Aorta (tissue), 5 donors: ENCODE data around the gene CSNK1G2. TPM values are rescaled to one million over a fixed set of nuclear protein-coding genes. Genes with fewer than 3 reads are reported as not detected.

Experiments
- ATAC-seq: fragments of 200-7000 bp; cut with Tn5 transposase; one replicate; pipeline ENCODE4 v1.9.1; 2022; ENCODE audit warnings: moderate library complexity; ENCODE audit not compliant: low FRiP score
- DNase-seq, 2 donors: peaks; one replicate each; pipeline ENCODE4 v3.0.0-alpha.2; 2020
- H3K27ac ChIP-seq, 2 donors: one replicate each; pipeline ENCODE4 v1.5.1; 2013; ENCODE audit warnings: low read length in 2 of 2, mild to moderate bottlenecking in 2 of 2, moderate library complexity in 2 of 2, control low read depth in 1 of 2, inconsistent platforms in 1 of 2, low read depth in 1 of 2
- H3K27me3 ChIP-seq, 2 donors: one replicate each; pipeline ENCODE4 v1.6.1; 2013; ENCODE audit warnings: control low read depth in 1 of 2, low read length in 1 of 2, mild to moderate bottlenecking in 1 of 2, moderate library complexity in 1 of 2; ENCODE audit not compliant: insufficient read depth in 2 of 2, control insufficient read depth in 1 of 2
- H3K36me3 ChIP-seq, 2 donors: one replicate each; pipeline ENCODE4 v1.6.1; 2013; ENCODE audit warnings: control low read depth in 1 of 2, low read length in 1 of 2, mild to moderate bottlenecking in 1 of 2; ENCODE audit not compliant: insufficient read depth in 2 of 2, control insufficient read depth in 1 of 2
- H3K4me1 ChIP-seq, 2 donors: one replicate each; pipeline ENCODE4 v1.6.1; 2013; ENCODE audit warnings: low read length in 2 of 2, control low read depth in 1 of 2, mild to moderate bottlenecking in 1 of 2, moderate library complexity in 1 of 2; ENCODE audit not compliant: insufficient read depth in 2 of 2, control insufficient read depth in 1 of 2
- H3K4me3 ChIP-seq, 2 donors: one replicate each; pipeline ENCODE4 v1.5.1; 2013; ENCODE audit warnings: low read length in 2 of 2, control low read depth in 1 of 2, mild to moderate bottlenecking in 1 of 2
- H3K9me3 ChIP-seq: one replicate; pipeline ENCODE4 v1.6.1; 2013; ENCODE audit warnings: mild to moderate bottlenecking, low read length; ENCODE audit not compliant: control insufficient read depth
- WGBS, 2 donors: extraction: QIAGEN DNeasy Blood & Tissue Kit; methylation state at CpG; one replicate each; pipeline ENCODE4 v1.1.7; 2013; 5-methylcytosine and 5-hydroxymethylcytosine counted together
- intact Hi-C, 2 donors: fragments of 100-400 bp; cut with DNase I; formaldehyde crosslinking; loops; one replicate each; pipeline versions ENCODE4 v1.14.2 to v1.15.0; 2022
- long read RNA-seq, 2 donors: library from polyadenylated mRNA; unstranded; transcript quantifications; one replicate each; pipeline ENCODE4 v2.0.0, GENCODE V29; 2020 to 2021
- polyA plus RNA-seq, 2 donors: library from polyadenylated mRNA; stranded (reverse); fragments of 200-250 nt; gene quantifications; one replicate each; pipeline ENCODE4 v1.2.3, GENCODE V29; 2013
- total RNA-seq, 2 donors: library from RNA; stranded (reverse); fragmentation: NEBNext Ultra II Directional; extraction: Animal tissue kit (Norgen Biotek cat#: 25700); gene quantifications; one replicate each; pipeline ENCODE4 v1.2.1, GENCODE V29; 2021
- donor health status: healthy with polysubstance abuse.
- donor health status: Bipolar disorder and iron deficiency.
- donor health status: DM: no; HTN: no; CAD: no.
- donor health status: DM: no; HTN: no; CAD: no.
- donor health status: DM: yes; HTN: yes; CAD: no.

Gene CSNK1G2
- total RNA-seq (10 to 100 TPM; 41.0 to 51.7 TPM), polyA plus RNA-seq (10 to 100 TPM; 51.1 to 59.8 TPM)
- long read RNA-seq, donor 1, partial matches to known transcripts: 23 of 30 reads
- long read RNA-seq, donor 1, other reads (novel, unspliced or antisense): 7 of 30 reads
- long read RNA-seq, donor 2, transcript CSNK1G2-201 (12 exons, 2,918 nt): major isoform, 12 of 33 reads
- long read RNA-seq, donor 2, partial matches to known transcripts: 15 of 33 reads
- long read RNA-seq, donor 2, other reads (novel, unspliced or antisense): 6 of 33 reads

DNA sequence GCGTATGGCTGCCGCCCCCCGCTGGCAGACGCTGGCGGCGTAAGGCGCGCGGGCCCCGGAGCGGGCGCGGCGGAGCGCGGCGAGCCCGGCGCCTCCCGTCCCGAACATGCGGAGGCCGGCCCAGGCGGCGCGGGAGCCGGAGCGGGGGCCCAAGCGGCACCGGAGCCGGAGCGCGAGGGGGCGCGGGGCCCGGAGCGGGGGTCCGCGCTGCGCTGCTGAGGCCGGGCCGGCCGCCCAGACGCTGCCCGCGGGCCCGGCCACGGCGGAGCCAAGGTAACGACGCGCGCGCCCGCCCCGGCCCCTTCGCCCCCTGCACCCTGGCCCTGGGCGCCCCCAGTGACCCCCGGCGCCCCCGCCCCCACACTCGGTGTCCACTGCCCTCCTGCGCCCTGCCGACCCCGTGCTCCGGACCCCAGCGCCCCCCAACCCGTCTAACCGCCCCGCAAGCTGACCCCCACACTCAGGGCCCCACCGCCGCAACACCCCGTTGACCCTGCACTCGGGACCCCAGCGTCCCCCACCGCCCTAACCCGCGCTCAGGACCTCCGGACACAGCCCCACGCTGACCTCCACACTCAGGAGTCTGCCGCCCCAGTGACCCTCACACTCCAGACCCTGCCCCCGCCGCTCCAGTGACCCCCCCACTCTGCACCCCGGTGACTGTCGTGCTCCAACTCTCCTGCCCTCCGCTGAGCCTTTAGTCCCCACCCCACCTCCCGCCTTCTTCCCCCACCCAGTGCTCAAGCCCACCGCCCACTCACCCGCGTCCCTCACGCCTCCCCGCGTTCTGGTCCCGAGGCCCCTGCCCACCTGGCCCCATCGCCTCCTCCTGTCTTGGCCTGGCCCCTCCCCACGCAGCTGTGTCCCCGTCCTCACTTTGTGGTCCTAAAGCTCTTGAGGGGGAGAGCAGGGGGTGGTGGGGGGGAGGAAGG lies at the start of gene CSNK1G2:
CSNK1G2 (plus strand) TSS at position 27 of the 932 bp plus-strand sequence. CDS start 28,601 bp downstream, outside the sequence.
- ATAC-seq (no peak), DNase-seq (no peak)
- Histone ChIP-seq H3K36me3 (no peaks in the 10 kb centered on the region), H3K27me3 (no peaks in the 10 kb centered on the region), H3K4me3 (peak within 1 kb of the TSS; percentile 52 to 75), H3K4me1 (no peaks in the 10 kb centered on the region), H3K9me3 (no peaks in the 10 kb centered on the region), H3K27ac (peak within 1 kb of the TSS; percentile 88 to 98)
- intact Hi-C loops: no loop called here
- WGBS, 2 donors: 1% methylated on average over 36 to 97 of the region's 97 CpGs

DNA sequence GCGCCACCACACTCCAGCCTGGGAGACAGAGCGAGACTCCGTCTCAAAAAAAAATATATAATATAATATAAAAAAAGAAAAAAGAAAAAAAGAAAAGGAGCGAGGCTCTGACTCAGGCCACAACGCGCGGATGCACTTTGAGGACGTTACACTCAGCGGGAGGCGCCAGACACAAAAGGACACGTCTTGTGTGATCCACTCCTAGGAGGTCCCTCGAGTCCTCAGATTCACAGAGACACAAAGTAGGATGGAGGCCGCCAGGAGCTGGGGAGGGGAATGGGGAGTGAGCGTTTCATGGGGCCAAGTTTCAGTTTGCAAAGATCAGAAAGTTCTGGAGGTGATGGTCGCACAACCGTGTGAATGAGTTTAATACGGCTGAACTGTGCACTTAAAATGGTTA lies 47.2 kb upstream of the CSNK1G2 start:
- Histone ChIP-seq H3K9me3 (no peaks in the 10 kb centered on the region), H3K4me3 (no peak overlapping the region), H3K27ac (no peak overlapping the region), H3K4me1 (no peaks in the 10 kb centered on the region), H3K36me3 (no peaks in the 10 kb centered on the region), H3K27me3 (no peaks in the 10 kb centered on the region)
- no peak for ATAC-seq
- DNase-seq: no peak
- 87% methylated on average over 17 of the region's 17 CpGs for WGBS, 2 donors
- intact Hi-C loops: no loop called here

DNA sequence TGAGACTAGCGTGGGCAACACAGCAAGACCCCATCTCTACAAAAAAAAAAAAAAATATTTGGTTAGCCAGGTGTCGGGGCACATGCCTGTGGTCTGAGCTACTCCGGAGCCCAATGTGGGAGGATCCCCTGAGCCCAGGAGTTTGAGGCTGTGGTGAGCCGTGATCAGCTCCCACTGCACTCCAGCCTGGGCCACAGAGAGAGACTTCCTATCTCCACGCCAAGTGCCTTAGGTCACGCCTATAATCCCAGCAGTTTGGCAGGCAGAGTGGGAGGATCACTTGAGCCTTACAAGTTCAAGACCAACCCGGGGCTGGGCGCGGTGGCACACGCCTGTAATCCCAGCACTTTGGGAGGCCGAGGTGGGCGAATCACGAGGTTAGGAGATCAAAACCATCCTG lies 44.5 kb upstream of the CSNK1G2 start:
- H3K27ac ChIP-seq: no peak overlapping the region
- no peaks in the 10 kb centered on the region for H3K9me3 ChIP-seq
- no peaks in the 10 kb centered on the region for H3K36me3 ChIP-seq
- no peak for DNase-seq
- no peaks in the 10 kb centered on the region for H3K27me3 ChIP-seq
- intact Hi-C loops: no loop called here
- ATAC-seq: no peak
- 88 to 89% methylated on average over 13 of the region's 13 CpGs for WGBS, 2 donors
- no peak overlapping the region for H3K4me3 ChIP-seq
- no peaks in the 10 kb centered on the region for H3K4me1 ChIP-seq

DNA sequence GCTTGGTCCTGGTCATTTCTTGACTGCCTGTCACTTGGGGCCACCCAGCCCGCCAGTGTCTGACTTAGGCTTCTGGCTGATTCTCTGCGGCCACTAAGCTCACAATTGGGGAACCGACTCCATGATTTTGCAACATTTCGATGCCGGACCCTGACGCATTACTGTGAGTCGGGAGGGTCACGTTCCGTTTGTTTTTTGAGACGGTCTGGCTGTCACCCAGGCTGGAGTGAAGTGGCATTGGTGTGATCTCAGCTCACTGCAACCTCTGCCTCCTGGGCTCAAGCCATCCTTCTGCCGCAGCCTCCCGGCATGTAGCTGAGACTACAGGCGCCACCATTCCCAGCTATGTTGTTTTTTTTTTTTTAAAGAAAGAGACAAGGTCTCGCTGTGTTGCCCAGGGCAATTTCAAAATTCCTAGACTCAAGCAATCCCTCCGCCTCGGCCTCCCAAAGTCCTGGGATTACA lies 39.0 kb upstream of the CSNK1G2 start:
- WGBS, 2 donors: 88 to 94% methylated on average over 16 of the region's 16 CpGs
- ATAC-seq (no peak), DNase-seq (peak in 1 of 2 donors; percentile 87)
- H3K4me1 ChIP-seq: no peaks in the 10 kb centered on the region
- H3K27ac ChIP-seq: no peak overlapping the region
- no peaks in the 10 kb centered on the region for H3K36me3 ChIP-seq
- H3K27me3 ChIP-seq: no peaks in the 10 kb centered on the region
- intact Hi-C loops: no loop called here
- H3K4me3 ChIP-seq: no peak overlapping the region
- no peaks in the 10 kb centered on the region for H3K9me3 ChIP-seq

DNA sequence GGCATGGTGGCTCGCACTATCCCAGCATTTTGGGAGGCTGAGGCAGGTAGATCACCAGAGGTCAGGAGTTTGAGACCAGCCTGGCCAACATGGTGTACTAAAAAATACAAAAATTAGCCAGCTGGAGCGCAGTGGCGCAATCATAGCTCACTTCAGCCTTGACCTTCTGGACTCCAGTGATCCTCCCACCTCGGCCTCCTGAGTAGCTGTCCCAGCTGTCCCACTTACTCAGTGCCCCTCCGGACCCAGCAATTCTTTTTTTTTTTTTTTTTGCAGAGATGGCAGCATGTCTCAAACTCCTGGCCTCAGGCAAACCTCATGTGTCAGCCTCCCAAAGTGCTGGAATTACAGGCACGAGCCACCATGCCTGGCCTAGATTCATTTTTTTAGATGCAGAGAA lies 38.0 kb upstream of the CSNK1G2 start:
- no peak for DNase-seq
- Histone ChIP-seq H3K4me3 (no peak overlapping the region), H3K36me3 (no peaks in the 10 kb centered on the region), H3K27ac (peak overlapping the region in 1 of 2 donors; percentile 68), H3K27me3 (no peaks in the 10 kb centered on the region), H3K4me1 (no peaks in the 10 kb centered on the region), H3K9me3 (no peaks in the 10 kb centered on the region)
- intact Hi-C loops: no loop called here
- WGBS, 2 donors: 60 to 62% methylated on average over 6 of the region's 6 CpGs
- no peak for ATAC-seq

DNA sequence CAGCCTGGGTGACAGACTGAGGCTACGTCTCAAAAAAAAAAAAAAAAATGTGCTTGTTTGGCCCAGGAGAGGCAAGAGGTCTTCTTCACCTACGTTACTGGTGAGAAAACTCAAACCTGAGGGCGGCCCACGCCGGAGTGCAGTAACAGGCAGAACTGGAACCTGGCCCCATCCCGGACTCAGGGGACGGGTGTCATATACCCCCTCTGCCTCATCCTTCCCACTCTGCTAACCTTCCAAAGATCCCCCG lies 36.2 kb upstream of the CSNK1G2 start:
- WGBS, 2 donors: 26 to 32% methylated on average over 8 of the region's 8 CpGs
- ATAC-seq (peak; percentile 0), DNase-seq (no peak)
- Histone ChIP-seq H3K4me3 (no peak overlapping the region), H3K4me1 (no peaks in the 10 kb centered on the region), H3K27ac (peak overlapping the region in 1 of 2 donors; percentile 20), H3K27me3 (no peaks in the 10 kb centered on the region), H3K9me3 (no peaks in the 10 kb centered on the region), H3K36me3 (no peaks in the 10 kb centered on the region)
- intact Hi-C loops: no loop called here

DNA sequence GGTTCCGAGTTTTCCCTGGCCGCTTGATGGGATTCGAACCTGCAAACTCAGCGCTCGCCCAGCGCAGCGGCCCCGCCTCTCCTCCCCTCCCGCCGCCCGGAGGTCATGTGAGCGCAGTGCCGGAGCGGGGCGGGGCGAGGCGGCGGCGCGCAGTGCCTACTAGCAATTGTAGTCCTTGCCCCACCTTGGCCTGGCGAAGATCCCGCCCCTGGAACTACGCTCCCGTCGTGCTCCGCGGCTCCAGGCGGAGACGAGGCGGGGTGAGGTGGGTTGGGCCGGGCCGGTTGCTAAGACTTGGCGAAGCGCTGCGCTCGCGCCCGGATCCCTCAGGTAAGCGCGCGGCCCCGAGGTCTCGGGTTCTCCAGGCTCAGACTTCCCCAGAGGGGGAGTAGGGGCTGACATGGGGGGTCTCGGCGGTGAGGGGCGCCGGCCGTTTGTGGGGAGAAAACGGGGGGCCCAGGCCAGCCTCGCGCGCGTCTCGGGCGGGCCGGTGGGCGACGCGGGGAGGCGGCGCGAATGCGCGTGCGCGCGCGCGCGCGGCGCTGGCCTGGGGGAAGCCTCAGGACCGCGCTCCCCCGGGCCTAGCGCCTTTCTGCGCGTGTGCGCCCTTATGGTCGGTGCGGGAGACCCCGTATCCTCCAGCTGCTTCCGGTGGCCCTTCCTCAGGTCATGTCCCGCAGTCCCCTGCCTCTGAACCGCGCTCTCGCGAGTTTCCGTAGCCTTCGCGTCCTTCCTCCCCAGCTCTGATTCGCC lies 35.7 kb upstream of the CSNK1G2 start, which contains the start of the genes ADAT3 and SCAMP4:
ADAT3 (plus strand) TSS at position 290 of the 753 bp plus-strand sequence. CDS start 6,649 bp downstream, outside the sequence.
SCAMP4 (plus strand) TSS at position 290 of the 753 bp plus-strand sequence. CDS start 9,621 bp downstream, outside the sequence.
- WGBS, 2 donors: 1% methylated on average over 91 to 92 of the region's 92 CpGs
- ATAC-seq: peak; percentile 96

DNA sequence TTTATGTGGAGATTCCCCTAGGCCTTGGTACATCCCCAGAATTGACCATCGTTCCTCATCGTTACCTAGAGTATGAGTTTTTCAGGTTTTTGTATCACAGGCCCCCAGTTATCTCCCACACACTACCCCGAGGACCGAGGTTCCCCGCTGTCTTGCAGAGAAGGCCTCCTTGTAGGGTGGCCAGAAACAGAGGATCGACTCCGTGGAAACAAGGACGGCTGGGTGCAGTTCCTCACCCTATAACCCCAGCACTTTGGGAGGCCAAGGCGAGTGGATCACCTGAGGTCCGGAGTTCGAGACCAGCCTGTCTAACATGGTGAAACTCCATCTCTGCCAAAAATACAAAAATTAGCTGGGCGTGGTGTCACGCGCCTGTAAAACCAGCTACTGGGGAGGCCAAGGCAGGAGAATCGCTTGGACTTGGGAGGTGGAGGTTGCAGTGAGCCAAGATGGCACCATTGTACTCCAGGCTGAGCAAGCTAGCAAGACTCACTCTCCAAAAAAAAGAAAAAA lies 35.1 kb upstream of the CSNK1G2 start:
- Histone ChIP-seq H3K27ac (no peak overlapping the region), H3K27me3 (no peaks in the 10 kb centered on the region), H3K36me3 (no peaks in the 10 kb centered on the region), H3K4me1 (no peaks in the 10 kb centered on the region), H3K4me3 (peak overlapping the region; percentile 43 to 75), H3K9me3 (no peaks in the 10 kb centered on the region)
- WGBS, 2 donors: 77 to 78% methylated on average over 15 of the region's 15 CpGs
- ATAC-seq: no peak
- intact Hi-C loops: no loop called here
- no peak for DNase-seq

More for the DNA sequence above, 35.7 kb upstream of the CSNK1G2 start, which contains the start of the genes ADAT3 and SCAMP4:
- peak within 1 kb of the TSS in 1 of 2 donors; percentile 28 for H3K27ac ChIP-seq
- no peaks in the 10 kb centered on the region for H3K36me3 ChIP-seq
- no peaks in the 10 kb centered on the region for H3K27me3 ChIP-seq
- H3K4me1 ChIP-seq: no peaks in the 10 kb centered on the region
- intact Hi-C loops: no loop called here
- peak; percentile 100 for DNase-seq
- H3K4me3 ChIP-seq: peak within 1 kb of the TSS; percentile 43 to 75
- no peaks in the 10 kb centered on the region for H3K9me3 ChIP-seq
